MM.1S (cell line): ENCODE measurements around the gene GGN.

Experiments
- DNase-seq: peaks from one replicate; pipeline ENCODE4 v3.0.0-alpha.2; 2015
- H2AFZ ChIP-seq: fragments of 300-600 bp; sonication (generic); 2 replicates; pipeline ENCODE4 v1.6.0; 2016; ENCODE audit warnings: antibody characterized with exemption, low read length
- H3F3A ChIP-seq: fragments of 300-600 bp; sonication (generic); 2 replicates; pipeline ENCODE4 v1.6.1; 2016; ENCODE audit warnings: mild to moderate bottlenecking, antibody characterized with exemption, low read length, moderate library complexity, mixed read lengths; ENCODE audit not compliant: insufficient read depth
- H3K27ac ChIP-seq: fragments of 300-600 bp; sonication (generic); 2 replicates; pipeline ENCODE4 v1.5.1; 2016; ENCODE audit warnings: mild to moderate bottlenecking, low read length
- H3K27me3 ChIP-seq: fragments of 300-600 bp; sonication (generic); replicated peaks from 2 replicates; pipeline ENCODE4 v1.6.0; 2016; ENCODE audit warnings: low read length; ENCODE audit not compliant: insufficient read depth
- H3K36me3 ChIP-seq: fragments of 300-600 bp; sonication (generic); replicated peaks from 2 replicates; pipeline ENCODE4 v1.6.1; 2016; ENCODE audit warnings: mild to moderate bottlenecking, low read length, mixed read lengths; ENCODE audit not compliant: insufficient read depth
- H3K4me1 ChIP-seq: fragments of 300-600 bp; sonication (generic); 2 replicates; pipeline ENCODE4 v1.6.1; 2016; ENCODE audit warnings: low read length, mixed read lengths
- H3K4me2 ChIP-seq: fragments of 300-600 bp; sonication (generic); 2 replicates; pipeline ENCODE4 v1.6.0; 2016; ENCODE audit warnings: low read depth, low read length
- H3K4me3 ChIP-seq: fragments of 300-600 bp; sonication (generic); 2 replicates; pipeline ENCODE4 v1.5.1; 2016; ENCODE audit warnings: low read length, mixed read lengths
- H3K79me2 ChIP-seq: fragments of 300-600 bp; sonication (generic); 2 replicates; pipeline ENCODE4 v1.6.1; 2016; ENCODE audit warnings: mixed run types, low read length, mixed read lengths
- H3K9ac ChIP-seq: fragments of 300-600 bp; sonication (generic); 2 replicates; pipeline ENCODE4 v1.6.1; 2016; ENCODE audit warnings: low read length, mixed read lengths
- H3K9me2 ChIP-seq: fragments of 300-600 bp; sonication (generic); replicated peaks from 2 replicates; pipeline ENCODE4 v1.6.1; 2016; ENCODE audit warnings: mild to moderate bottlenecking, low read length, mixed read lengths; ENCODE audit not compliant: insufficient read depth
- H3K9me3 ChIP-seq: fragments of 300-600 bp; sonication (generic); replicated peaks from 2 replicates; pipeline ENCODE4 v1.6.1; 2016; ENCODE audit warnings: mild to moderate bottlenecking, low read length, mixed read lengths; ENCODE audit not compliant: insufficient read depth
- H4K20me1 ChIP-seq: fragments of 300-600 bp; sonication (generic); 2 replicates; pipeline ENCODE4 v1.6.1; 2016; ENCODE audit warnings: mild to moderate bottlenecking, low read length, moderate library complexity, mixed read lengths; ENCODE audit not compliant: insufficient read depth
- EZH2 ChIP-seq: fragments of 300-600 bp; sonication (generic); optimal IDR thresholded peaks from 2 replicates; pipeline ENCODE3; 2017; ENCODE audit warnings: low read depth, mild to moderate bottlenecking, antibody characterized with exemption, low read length, mixed read lengths
- EZH2phosphoT487 ChIP-seq: fragments of 300-600 bp; sonication (generic); IDR thresholded peaks from 2 replicates; pipeline ENCODE4 v1.6.1; 2018; ENCODE audit warnings: antibody characterized with exemption, low read length
- TF ChIP-seq, protein P1 (sequence below): fragments of 300-600 bp; sonication (generic); IDR thresholded peaks from 2 replicates; pipeline ENCODE4 v1.5.1; 2016; ENCODE audit warnings: antibody characterized with exemption, low read length, mixed read lengths

GGN gene

DNA sequence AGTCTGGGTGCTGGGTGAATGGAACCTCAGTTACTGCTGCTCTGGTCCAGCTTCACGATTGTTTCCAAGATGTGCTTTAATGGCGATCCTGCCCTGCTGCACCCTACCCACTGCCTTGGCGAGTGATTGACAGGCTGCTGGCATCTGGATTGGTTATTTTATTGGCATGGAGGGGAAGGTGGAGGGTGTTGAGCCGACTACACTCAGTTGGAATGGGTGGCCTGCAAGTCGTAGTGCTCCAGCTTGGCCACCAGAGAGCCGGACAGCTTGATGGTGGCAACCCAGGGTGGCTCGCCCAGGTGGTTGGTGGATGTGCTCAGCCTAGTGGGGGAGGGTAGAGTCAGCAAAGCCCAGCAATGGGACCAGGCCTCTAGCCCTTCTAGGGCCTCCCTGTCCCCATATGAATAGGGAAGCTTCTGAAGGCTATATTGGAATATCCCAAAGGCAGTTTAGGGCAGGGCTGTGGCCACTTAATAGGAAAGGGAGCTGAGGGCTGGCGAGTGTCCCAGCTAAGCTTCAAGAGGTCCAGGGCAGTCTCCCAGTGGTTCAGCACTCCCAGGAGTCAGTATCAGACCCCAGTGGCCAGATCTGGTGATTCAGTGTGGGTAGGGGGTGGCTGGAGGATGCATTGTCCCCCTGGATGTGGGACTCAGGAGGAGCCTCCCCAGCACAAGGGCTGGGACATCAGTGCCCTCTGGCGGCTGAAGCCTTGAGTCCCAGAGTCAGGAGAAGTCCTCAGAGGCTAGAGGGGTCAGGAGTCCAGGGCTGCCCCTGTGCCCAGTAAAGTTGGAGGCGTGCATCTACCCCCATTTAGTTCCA is 3.4 kb downstream of the GGN start:
- no peak overlapping the region for H3K4me2 ChIP-seq
- no peaks in the 10 kb centered on the region for H3K9me3 ChIP-seq
- no peaks in the 10 kb centered on the region; the same call in 1 of the 2 replicates for H3F3A ChIP-seq
- H3K9me2 ChIP-seq: no peaks in the 10 kb centered on the region
- H3K4me1 ChIP-seq: 0 out of 2 replicates have a peak, but pooled peaks cover 2% of the 10 kb centered on the region
- H3K4me3 ChIP-seq: no peak overlapping the region
- H2AFZ ChIP-seq: no peak overlapping the region
- H3K36me3 ChIP-seq: peaks cover 4% of the 10 kb centered on the region; the same call in 1 of the 2 replicates
- no peak for TF ChIP-seq EZH2phosphoT487
- H4K20me1 ChIP-seq: no peaks in the 10 kb centered on the region
- H3K79me2 ChIP-seq: peaks cover 1% of the 10 kb centered on the region
- H3K27me3 ChIP-seq: peaks cover 12% of the 10 kb centered on the region
- H3K27ac ChIP-seq: no peak overlapping the region
- no peak overlapping the region for H3K9ac ChIP-seq
- no peak for DNase-seq

- Histone ChIP-seq H3K36me3 (peaks cover 4% of the 10 kb centered on the region; the same call in 1 of the 2 replicates), H3K4me2 (no peak overlapping the region), H3F3A (no peaks in the 10 kb centered on the region; the same call in 1 of the 2 replicates), H3K79me2 (peaks cover 6% of the 10 kb centered on the region), H3K4me1 (0 out of 2 replicates have a peak, but pooled peaks cover 2% of the 10 kb centered on the region), H3K9me2 (no peaks in the 10 kb centered on the region), H4K20me1 (no peaks in the 10 kb centered on the region), H3K9ac (no peak overlapping the region), H3K4me3 (no peak overlapping the region), H2AFZ (no peak overlapping the region), H3K27ac (no peak overlapping the region), H3K9me3 (no peaks in the 10 kb centered on the region), H3K27me3 (peaks cover 5% of the 10 kb centered on the region; the same call in 1 of the 2 replicates)
- DNase-seq: no peak
- TF ChIP-seq EZH2phosphoT487: no peak
- TF ChIP-seq EZH2: no peak
- TF ChIP-seq, protein P1, sequence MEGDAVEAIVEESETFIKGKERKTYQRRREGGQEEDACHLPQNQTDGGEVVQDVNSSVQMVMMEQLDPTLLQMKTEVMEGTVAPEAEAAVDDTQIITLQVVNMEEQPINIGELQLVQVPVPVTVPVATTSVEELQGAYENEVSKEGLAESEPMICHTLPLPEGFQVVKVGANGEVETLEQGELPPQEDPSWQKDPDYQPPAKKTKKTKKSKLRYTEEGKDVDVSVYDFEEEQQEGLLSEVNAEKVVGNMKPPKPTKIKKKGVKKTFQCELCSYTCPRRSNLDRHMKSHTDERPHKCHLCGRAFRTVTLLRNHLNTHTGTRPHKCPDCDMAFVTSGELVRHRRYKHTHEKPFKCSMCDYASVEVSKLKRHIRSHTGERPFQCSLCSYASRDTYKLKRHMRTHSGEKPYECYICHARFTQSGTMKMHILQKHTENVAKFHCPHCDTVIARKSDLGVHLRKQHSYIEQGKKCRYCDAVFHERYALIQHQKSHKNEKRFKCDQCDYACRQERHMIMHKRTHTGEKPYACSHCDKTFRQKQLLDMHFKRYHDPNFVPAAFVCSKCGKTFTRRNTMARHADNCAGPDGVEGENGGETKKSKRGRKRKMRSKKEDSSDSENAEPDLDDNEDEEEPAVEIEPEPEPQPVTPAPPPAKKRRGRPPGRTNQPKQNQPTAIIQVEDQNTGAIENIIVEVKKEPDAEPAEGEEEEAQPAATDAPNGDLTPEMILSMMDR: no peak
These were observed 4.1 kb downstream of the GGN start for GRCh38 chr19:38383743-38384142.

- Histone ChIP-seq H3K27me3 (0 out of 2 replicates have a peak, but pooled peaks cover 1% of the 10 kb centered on the region), H3K4me1 (0 out of 2 replicates have a peak, but pooled peaks cover under 1% of the 10 kb centered on the region), H3K9ac (no peak overlapping the region), H2AFZ (no peak overlapping the region), H3K36me3 (peaks cover 4% of the 10 kb centered on the region; the same call in 1 of the 2 replicates), H3K4me2 (no peak overlapping the region), H3F3A (no peaks in the 10 kb centered on the region; the same call in 1 of the 2 replicates), H3K27ac (no peak overlapping the region), H3K9me3 (no peaks in the 10 kb centered on the region), H4K20me1 (no peaks in the 10 kb centered on the region), H3K79me2 (peaks cover 6% of the 10 kb centered on the region), H3K9me2 (no peaks in the 10 kb centered on the region), H3K4me3 (no peak overlapping the region)
- TF ChIP-seq EZH2: no peak
- TF ChIP-seq, protein P1: no peak
- TF ChIP-seq EZH2phosphoT487: no peak
- no peak for DNase-seq
These were observed 4.7 kb downstream of the GGN start for GRCh38 chr19:38383184-38383583.
